Natural killer cell (primary cell): ENCODE measurements around the gene RBFOX2. TPM values are rescaled to one million over a fixed set of nuclear protein-coding genes. Genes with fewer than 3 reads are reported as not detected.

Experiments used
- ATAC-seq, 3 donors: fragments of 150-1000 bp in 2 of 3; fragments of 200-7000 bp in 1 of 3; cut with Tn5 transposase; 1 replicate in 1 of 3; 2 replicates in 2 of 3; pipeline ENCODE4 v1.10.0; 2021; ENCODE audit warnings: mild to moderate bottlenecking in 2 of 3, moderate library complexity in 2 of 3
- DNase-seq, 2 donors: peaks; one replicate each; pipeline versions ENCODE4 v3.0.0 to v3.0.0-alpha.2; 2013 to 2021; ENCODE audit warnings: mixed read lengths in 1 of 2
- H3K27ac ChIP-seq: one replicate; pipeline ENCODE4 v1.5.1; 2013; ENCODE audit warnings: mild to moderate bottlenecking, low read length
- H3K27me3 ChIP-seq: one replicate; pipeline ENCODE4 v1.6.1; 2013; ENCODE audit warnings: low read length; ENCODE audit not compliant: control insufficient read depth, insufficient read depth
- H3K36me3 ChIP-seq: one replicate; pipeline ENCODE4 v1.6.1; 2013; ENCODE audit warnings: low read length; ENCODE audit not compliant: control insufficient read depth, insufficient read depth
- H3K4me1 ChIP-seq: one replicate; pipeline ENCODE4 v1.6.1; 2013; ENCODE audit warnings: low read length; ENCODE audit not compliant: control insufficient read depth, insufficient read depth
- H3K4me3 ChIP-seq: one replicate; pipeline ENCODE4 v1.5.1; 2013; ENCODE audit warnings: low read length
- H3K9me3 ChIP-seq: one replicate; pipeline ENCODE4 v1.6.1; 2013; ENCODE audit warnings: low read length; ENCODE audit not compliant: control insufficient read depth, insufficient read depth
- H3K27ac Mint-ChIP-seq, 2 donors: one replicate each; pipeline ENCODE4 v1.8.0; 2022; ENCODE audit warnings: mild to moderate bottlenecking in 2 of 2, mixed read lengths in 2 of 2, moderate library complexity in 1 of 2
- H3K27me3 Mint-ChIP-seq, 2 donors: one replicate each; pipeline ENCODE4 v1.8.0; 2022; ENCODE audit warnings: low read depth in 2 of 2, mixed read lengths in 2 of 2
- H3K36me3 Mint-ChIP-seq: one replicate; pipeline ENCODE4 v1.8.0; 2022; ENCODE audit warnings: mixed read lengths
- H3K4me1 Mint-ChIP-seq, 2 donors: one replicate each; pipeline ENCODE4 v1.8.0; 2022; ENCODE audit warnings: mixed read lengths in 2 of 2
- H3K4me3 Mint-ChIP-seq: one replicate; pipeline ENCODE4 v1.8.0; 2022; ENCODE audit warnings: mild to moderate bottlenecking, moderate library complexity, mixed read lengths
- H3K9me3 Mint-ChIP-seq, 2 donors: one replicate each; pipeline ENCODE4 v1.8.0; 2022; ENCODE audit warnings: mixed read lengths in 2 of 2
- WGBS: methylation state at CpG from one replicate; pipeline ENCODE4 v1.1.7; 2013; ENCODE audit warnings: missing lambda C conversion rate; ENCODE audit not compliant: insufficient coverage; 5-methylcytosine and 5-hydroxymethylcytosine counted together
- intact Hi-C: fragments of 100-400 bp; cut with micrococcal nuclease; formaldehyde crosslinking; loops from one replicate; pipeline ENCODE4 v1.14.2; 2022
- total RNA-seq, 4 donors: library from RNA; stranded (reverse); fragments of 120-200 nt in 1 of 4; gene quantifications; one replicate each; pipeline versions ENCODE4 v1.2.3 to v1.2.4, GENCODE V29; 2013 to 2022
- TF ChIP-seq, protein P1 (sequence below): fragments of 200-600 bp; IDR thresholded peaks from one replicate; pipeline ENCODE4 v1.8.0; 2022; ENCODE audit warnings: antibody characterized with exemption

Gene RBFOX2
- total RNA-seq, 3 donors from 2014 or later (not counting 1 experiment from before 2014, with no cell fraction given) = 1.0 to 4.7 (median 3.0) TPM

DNA sequence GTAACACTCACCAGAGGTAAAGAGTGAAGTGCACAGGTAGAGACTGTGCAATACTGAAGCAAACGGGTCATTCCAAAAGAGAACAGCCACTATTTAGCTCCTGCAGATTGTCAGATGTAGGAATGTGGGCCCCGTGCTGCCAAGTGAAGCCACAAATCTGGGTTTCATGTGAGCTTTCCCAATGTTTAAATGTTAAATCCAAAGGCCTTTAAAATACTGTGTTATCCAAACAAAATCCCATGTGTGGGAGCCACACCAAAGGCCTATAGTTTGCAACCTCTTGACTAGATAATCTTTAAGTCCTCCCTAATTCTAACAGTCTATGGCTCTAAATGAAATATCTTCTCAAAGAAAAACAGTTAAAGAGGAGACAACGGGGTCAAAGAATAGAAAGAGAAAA is 43.3 kb downstream of the RBFOX2 start:
- no peaks in the 10 kb centered on the region for H3K36me3 ChIP-seq
- no peak overlapping the region for H3K4me3 Mint-ChIP-seq
- TF ChIP-seq, protein P1, sequence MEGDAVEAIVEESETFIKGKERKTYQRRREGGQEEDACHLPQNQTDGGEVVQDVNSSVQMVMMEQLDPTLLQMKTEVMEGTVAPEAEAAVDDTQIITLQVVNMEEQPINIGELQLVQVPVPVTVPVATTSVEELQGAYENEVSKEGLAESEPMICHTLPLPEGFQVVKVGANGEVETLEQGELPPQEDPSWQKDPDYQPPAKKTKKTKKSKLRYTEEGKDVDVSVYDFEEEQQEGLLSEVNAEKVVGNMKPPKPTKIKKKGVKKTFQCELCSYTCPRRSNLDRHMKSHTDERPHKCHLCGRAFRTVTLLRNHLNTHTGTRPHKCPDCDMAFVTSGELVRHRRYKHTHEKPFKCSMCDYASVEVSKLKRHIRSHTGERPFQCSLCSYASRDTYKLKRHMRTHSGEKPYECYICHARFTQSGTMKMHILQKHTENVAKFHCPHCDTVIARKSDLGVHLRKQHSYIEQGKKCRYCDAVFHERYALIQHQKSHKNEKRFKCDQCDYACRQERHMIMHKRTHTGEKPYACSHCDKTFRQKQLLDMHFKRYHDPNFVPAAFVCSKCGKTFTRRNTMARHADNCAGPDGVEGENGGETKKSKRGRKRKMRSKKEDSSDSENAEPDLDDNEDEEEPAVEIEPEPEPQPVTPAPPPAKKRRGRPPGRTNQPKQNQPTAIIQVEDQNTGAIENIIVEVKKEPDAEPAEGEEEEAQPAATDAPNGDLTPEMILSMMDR = no peak
- H3K27me3 ChIP-seq = peaks cover 3% of the 10 kb centered on the region
- no peaks in the 10 kb centered on the region for H3K4me1 Mint-ChIP-seq
- no peak overlapping the region for H3K4me3 ChIP-seq
- H3K36me3 Mint-ChIP-seq = no peaks in the 10 kb centered on the region
- H3K27me3 Mint-ChIP-seq = peaks cover 22 to 46% of the 10 kb centered on the region in 2 donors
- no peak overlapping the region for H3K27ac ChIP-seq
- no peak overlapping the region for H3K27ac Mint-ChIP-seq
- no peak for DNase-seq
- H3K9me3 Mint-ChIP-seq = no peaks in the 10 kb centered on the region
- intact Hi-C loops = no loop called here
- WGBS = 94% methylated on average over 3 of the region's 3 CpGs
- no peaks in the 10 kb centered on the region for H3K9me3 ChIP-seq
- no peaks in the 10 kb centered on the region for H3K4me1 ChIP-seq
- no peak for ATAC-seq

DNA sequence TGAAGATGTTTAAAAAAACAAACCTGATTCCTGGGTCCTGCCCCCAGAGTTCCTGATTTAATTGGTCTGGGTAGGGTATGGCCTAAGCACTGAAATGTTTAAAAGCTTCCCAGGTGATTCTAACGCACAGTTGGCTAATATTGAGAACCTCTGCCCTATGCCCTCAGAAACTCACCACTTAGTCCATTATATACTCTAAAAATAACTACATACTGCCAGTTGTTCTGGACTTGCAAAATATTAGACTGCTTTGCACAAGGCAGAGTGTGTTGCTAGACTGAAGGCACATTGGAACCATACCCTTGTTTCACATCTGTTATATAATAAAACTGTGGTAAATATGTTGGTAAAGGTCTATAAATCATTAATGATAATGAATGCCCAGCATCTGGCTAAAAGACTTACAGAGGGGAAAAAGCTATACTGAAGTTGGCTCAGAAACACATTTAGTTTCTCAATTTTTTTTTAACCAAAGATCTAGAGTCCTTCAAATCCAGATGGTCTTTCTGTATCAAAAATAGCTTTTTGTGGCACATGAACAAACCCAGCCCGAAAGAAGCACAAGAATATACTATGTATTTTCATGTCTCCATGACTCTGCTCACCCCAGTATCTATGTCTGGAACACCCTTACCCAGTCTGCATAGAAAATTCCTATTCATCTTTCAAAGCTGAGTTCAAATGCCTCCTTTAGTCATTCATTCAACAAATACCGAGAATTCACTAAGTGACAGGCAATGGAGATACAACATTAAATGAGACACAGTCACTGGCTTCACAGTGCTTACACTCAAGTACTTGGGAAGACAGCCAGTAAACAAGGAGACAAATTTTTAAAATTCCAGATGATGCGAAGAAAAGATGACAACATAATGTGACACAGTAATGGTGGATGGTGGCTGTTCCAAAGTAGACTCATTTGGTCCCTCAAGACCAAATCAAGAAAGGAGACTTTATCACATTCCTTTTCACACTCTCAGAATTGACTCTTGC is 44.1 kb downstream of the RBFOX2 start:
- H3K27me3 Mint-ChIP-seq = peaks cover 22 to 48% of the 10 kb centered on the region in 2 donors
- H3K4me1 Mint-ChIP-seq = no peaks in the 10 kb centered on the region
- no peak for ATAC-seq
- intact Hi-C loops = no loop called here
- no peaks in the 10 kb centered on the region for H3K9me3 ChIP-seq
- no peaks in the 10 kb centered on the region for H3K36me3 ChIP-seq
- H3K27ac Mint-ChIP-seq = no peak overlapping the region
- no peak overlapping the region for H3K4me3 ChIP-seq
- no peaks in the 10 kb centered on the region for H3K4me1 ChIP-seq
- H3K27ac ChIP-seq = no peak overlapping the region
- H3K4me3 Mint-ChIP-seq = no peak overlapping the region
- H3K9me3 Mint-ChIP-seq = no peaks in the 10 kb centered on the region
- TF ChIP-seq, protein P1 = no peak
- DNase-seq = no peak
- H3K27me3 ChIP-seq = peaks cover 3% of the 10 kb centered on the region
- 84% methylated on average over 4 of the region's 4 CpGs for WGBS
- no peaks in the 10 kb centered on the region for H3K36me3 Mint-ChIP-seq

DNA sequence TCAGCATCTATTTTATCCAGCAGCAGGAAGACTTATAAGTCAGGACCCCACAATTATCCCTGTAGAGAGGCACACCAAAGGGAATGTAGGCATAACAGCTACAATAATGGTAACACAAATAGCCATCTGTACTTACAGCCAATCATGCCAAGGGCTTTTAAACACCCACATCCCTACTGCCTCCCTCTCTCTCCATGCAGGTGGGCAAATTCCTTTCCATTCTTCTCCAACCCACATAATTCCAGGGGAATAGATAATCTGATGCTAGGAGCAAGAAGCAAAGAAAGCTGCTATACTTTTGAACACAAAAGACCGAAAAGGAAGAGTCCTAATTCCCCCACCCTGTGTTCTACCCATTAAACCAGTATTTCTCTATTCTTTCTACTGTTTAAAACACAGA is 46.7 kb downstream of the RBFOX2 start:
- DNase-seq (no peak), ATAC-seq (no peak)
- Mint-ChIP-seq H3K4me3 (no peak overlapping the region), H3K27ac (no peak overlapping the region), H3K4me1 (no peaks in the 10 kb centered on the region), H3K27me3 (peaks cover 30 to 67% of the 10 kb centered on the region in 2 donors), H3K36me3 (no peaks in the 10 kb centered on the region), H3K9me3 (no peaks in the 10 kb centered on the region)
- H3K9me3 ChIP-seq = no peaks in the 10 kb centered on the region
- H3K27me3 ChIP-seq = no peaks in the 10 kb centered on the region
- 90% methylated on average over 1 of the region's 1 CpG for WGBS
- no peaks in the 10 kb centered on the region for H3K36me3 ChIP-seq
- intact Hi-C loops = no loop called here
- no peak overlapping the region for H3K27ac ChIP-seq
- no peaks in the 10 kb centered on the region for H3K4me1 ChIP-seq
- no peak overlapping the region for H3K4me3 ChIP-seq
- TF ChIP-seq, protein P1 = no peak
